HEK293 (cell line): Measurements from ENCODE around the gene KRTAP10-6.

Experiments
- CTCF ChIA-PET: fragments of 350-600 bp; formaldehyde crosslinking; extraction: SDS; loops from one replicate; lab custom pipeline; 2021; ENCODE audit warnings: antibody characterized with exemption; lab: Yijun Ruan, JAX
- POLR2A ChIA-PET: fragments of 300-600 bp; formaldehyde crosslinking; extraction: SDS; loops from one replicate; lab custom pipeline; 2020; ENCODE audit warnings: antibody characterized with exemption, inconsistent platforms; lab: Yijun Ruan, JAX
- H3K27ac ChIP-seq: fragments of 200-500 bp; sonication (Bioruptor generic); 2 replicates; pipeline ENCODE4 v1.5.1; 2014; ENCODE audit warnings: low read depth, low read length, control low read depth, inconsistent platforms; ENCODE audit errors: extremely low read depth
- H3K36me3 ChIP-seq, 2 experiments: fragments of 200-500 bp in 1 of 2; sonication (Bioruptor generic) in 1 of 2; 1 replicate in 1 of 2; 2 replicates in 1 of 2; pipeline ENCODE4 v1.5.1; 2014 to 2017; ENCODE audit warnings: inconsistent platforms in 2 of 2, low read length in 2 of 2; ENCODE audit not compliant: control insufficient read depth in 2 of 2, insufficient read depth in 1 of 2
- H3K4me1 ChIP-seq: fragments of 200-500 bp; sonication (Bioruptor generic); 2 replicates; pipeline ENCODE4 v1.5.1; 2014; ENCODE audit warnings: mild to moderate bottlenecking, low read length, inconsistent platforms; ENCODE audit not compliant: control insufficient read depth, insufficient read depth
- H3K4me3 ChIP-seq: 2 replicates; pipeline ENCODE4 v1.5.1; 2011; ENCODE audit warnings: low read depth, mild to moderate bottlenecking, control low read depth, low read length, moderate library complexity
- H3K9me3 ChIP-seq: fragments of 200-500 bp; sonication (Bioruptor generic); 2 replicates; pipeline ENCODE4 v1.5.1; 2014; ENCODE audit warnings: low read depth, low read length, inconsistent platforms; ENCODE audit not compliant: control insufficient read depth, insufficient read depth
- EGR2 ChIP-seq: fragments of 450-650 bp; formaldehyde crosslinking; IDR thresholded peaks from 2 replicates; pipeline ENCODE4 v1.5.1; 2016; ENCODE audit warnings: low read depth, missing biosample characterization, missing genetic modification characterization
- MYNN ChIP-seq: fragments of 450-650 bp; formaldehyde crosslinking; IDR thresholded peaks from 2 replicates; pipeline ENCODE4 v1.5.1; 2016; ENCODE audit warnings: missing biosample characterization, missing genetic modification characterization, borderline replicate concordance
- MZF1 ChIP-seq: fragments of 450-650 bp; formaldehyde crosslinking; IDR thresholded peaks from 2 replicates; pipeline ENCODE4 v1.5.1; 2017; ENCODE audit warnings: missing biosample characterization, missing genetic modification characterization, borderline replicate concordance
- SCRT2 ChIP-seq: fragments of 450-650 bp; formaldehyde crosslinking; IDR thresholded peaks from 2 replicates; pipeline ENCODE4 v1.5.1; 2016; ENCODE audit warnings: missing biosample characterization, missing genetic modification characterization
- ZFP3 ChIP-seq: fragments of 450-650 bp; formaldehyde crosslinking; IDR thresholded peaks from 2 replicates; pipeline ENCODE4 v1.5.1; 2016; ENCODE audit warnings: low read depth, missing biosample characterization, missing genetic modification characterization
- ZNF114 ChIP-seq: fragments of 450-650 bp; formaldehyde crosslinking; IDR thresholded peaks from 2 replicates; pipeline ENCODE4 v1.5.0; 2017; ENCODE audit warnings: missing biosample characterization, missing genetic modification characterization
- ZNF146 ChIP-seq: fragments of 450-650 bp; formaldehyde crosslinking; IDR thresholded peaks from 2 replicates; pipeline ENCODE4 v1.5.1; 2016; ENCODE audit warnings: missing biosample characterization, missing genetic modification characterization
- ZNF175 ChIP-seq: fragments of 450-650 bp; formaldehyde crosslinking; IDR thresholded peaks from 2 replicates; pipeline ENCODE4 v1.5.1; 2016; ENCODE audit warnings: missing biosample characterization, missing genetic modification characterization
- ZNF223 ChIP-seq: fragments of 450-650 bp; formaldehyde crosslinking; IDR thresholded peaks from 2 replicates; pipeline ENCODE4 v1.5.1; 2016; ENCODE audit warnings: missing biosample characterization, missing genetic modification characterization
- ZNF302 ChIP-seq: fragments of 450-650 bp; formaldehyde crosslinking; IDR thresholded peaks from 2 replicates; pipeline ENCODE4 v1.5.1; 2016; ENCODE audit warnings: missing biosample characterization, missing genetic modification characterization, low read depth
- ZNF350 ChIP-seq: fragments of 450-650 bp; formaldehyde crosslinking; IDR thresholded peaks from 2 replicates; pipeline ENCODE4 v1.5.0; 2017; ENCODE audit warnings: missing biosample characterization, mild to moderate bottlenecking, missing genetic modification characterization
- ZNF394 ChIP-seq: fragments of 450-650 bp; formaldehyde crosslinking; IDR thresholded peaks from 2 replicates; pipeline ENCODE4 v1.5.1; 2016; ENCODE audit warnings: missing biosample characterization, missing genetic modification characterization, mild to moderate bottlenecking, moderate library complexity, borderline replicate concordance
- ZNF433 ChIP-seq: fragments of 450-650 bp; formaldehyde crosslinking; IDR thresholded peaks from 2 replicates; pipeline ENCODE4 v1.5.1; 2016; ENCODE audit warnings: missing biosample characterization, missing genetic modification characterization, low read depth
- ZNF561 ChIP-seq: fragments of 450-650 bp; IDR thresholded peaks from 2 replicates; pipeline ENCODE4 v1.5.1; 2018; ENCODE audit warnings: missing biosample characterization, missing genetic modification characterization, borderline replicate concordance
- ZNF596 ChIP-seq: fragments of 450-650 bp; IDR thresholded peaks from 2 replicates; pipeline ENCODE4 v1.5.0; 2018; ENCODE audit warnings: missing biosample characterization, mild to moderate bottlenecking, missing genetic modification characterization, moderate library complexity
- ZNF610 ChIP-seq: fragments of 450-650 bp; formaldehyde crosslinking; IDR thresholded peaks from 2 replicates; pipeline ENCODE4 v1.5.1; 2016; ENCODE audit warnings: missing biosample characterization, missing genetic modification characterization, borderline replicate concordance
- ZNF776 ChIP-seq: fragments of 450-650 bp; formaldehyde crosslinking; IDR thresholded peaks from 2 replicates; pipeline ENCODE4 v1.5.0; 2017; ENCODE audit warnings: missing biosample characterization, missing genetic modification characterization, borderline replicate concordance
- TF ChIP-seq, protein P1 (sequence below): fragments of 450-650 bp; IDR thresholded peaks from 2 replicates; pipeline ENCODE4 v1.5.1; 2018; ENCODE audit warnings: missing biosample characterization, missing genetic modification characterization
- TF ChIP-seq, protein P2 (sequence below): fragments of 450-650 bp; formaldehyde crosslinking; IDR thresholded peaks from 2 replicates; pipeline ENCODE4 v1.5.1; 2016; ENCODE audit warnings: missing biosample characterization, missing genetic modification characterization, low read depth
- TF ChIP-seq, protein P3 (sequence below): fragments of 450-650 bp; formaldehyde crosslinking; IDR thresholded peaks from 2 replicates; pipeline ENCODE4 v1.5.1; 2016; ENCODE audit warnings: missing biosample characterization, missing genetic modification characterization

Gene KRTAP10-6

DNA sequence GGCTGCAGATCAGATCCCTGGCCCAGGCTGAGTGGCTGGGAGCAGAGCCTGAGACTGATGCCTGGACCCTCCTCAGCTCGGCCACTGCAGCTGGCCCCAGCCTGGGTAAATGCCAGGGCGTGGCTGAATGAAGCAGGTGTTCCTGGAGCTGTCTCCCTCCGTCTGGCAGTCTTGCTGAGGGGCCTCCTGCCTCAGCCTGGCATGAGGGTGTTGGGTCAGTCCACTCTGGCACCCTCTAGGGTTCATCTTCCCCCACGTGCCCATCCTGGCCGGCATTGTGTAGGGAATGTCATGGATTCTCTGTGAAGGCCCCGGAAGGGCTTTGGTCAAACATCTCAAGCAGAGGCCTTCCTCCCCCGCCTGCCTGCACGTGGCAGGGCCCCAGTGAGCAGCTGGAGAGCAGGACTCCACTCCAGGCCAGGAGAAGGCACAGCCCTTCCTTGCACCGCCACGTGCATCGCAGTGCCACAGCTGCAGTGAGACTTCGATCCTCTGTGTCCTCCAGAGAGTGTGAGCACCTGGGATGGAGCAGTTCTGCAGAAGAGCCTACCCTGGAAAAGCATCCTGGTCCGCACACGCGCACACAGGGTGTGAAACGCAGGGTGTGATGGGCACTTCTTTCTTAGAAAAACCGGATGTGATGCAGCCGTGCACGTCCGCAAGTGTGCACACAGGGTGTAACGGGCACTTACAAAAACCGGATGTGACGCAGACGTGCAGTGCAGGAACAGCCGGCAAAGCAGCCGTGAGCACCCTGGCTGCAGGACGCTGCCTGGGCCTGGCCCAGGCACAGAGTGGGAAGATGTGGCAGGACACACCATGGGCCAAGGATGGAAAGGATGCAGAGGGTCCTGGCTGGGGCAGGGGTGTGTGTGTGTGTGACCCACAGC, 23.4 kb downstream of the KRTAP10-6 start (continued):
- no peak for TF ChIP-seq ZFP3

DNA sequence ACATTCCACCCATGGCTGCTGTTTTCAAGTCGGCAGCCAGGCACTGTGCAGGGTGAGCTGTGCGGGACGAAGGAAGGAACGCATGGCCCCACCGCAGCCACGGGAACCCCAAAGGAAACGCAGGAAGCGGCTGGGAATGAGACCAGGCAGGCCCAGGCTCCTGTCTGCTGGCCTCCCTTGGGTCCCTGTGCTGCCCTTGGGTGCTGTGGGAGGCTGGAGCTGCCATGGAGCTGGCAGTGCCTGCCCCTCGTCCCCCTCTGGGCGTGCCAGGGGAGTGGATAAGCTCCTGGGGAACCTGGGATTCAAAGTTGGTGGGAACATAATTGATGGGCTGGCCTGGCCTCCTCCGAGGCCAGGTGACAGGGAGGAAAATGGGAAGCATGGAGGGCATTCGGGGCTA, 24.0 kb downstream of the KRTAP10-6 start:
- Histone ChIP-seq H3K36me3 (no peaks in the 10 kb centered on the region), H3K4me3 (no peak overlapping the region), H3K27ac (no peak overlapping the region), H3K9me3 (no peaks in the 10 kb centered on the region), H3K4me1 (no peaks in the 10 kb centered on the region)
- ChIA-PET CTCF (interaction anchor here (0.6 kb wide), 1 partner anchor 58 kb away, joined by 4 read pairs; no protein-coding TSS in a partner anchor), POLR2A (no interaction called here)
- TF ChIP-seq ZNF561 (tag by site-specific recombination): no peak
- no peak for TF ChIP-seq ZNF223
- no peak for TF ChIP-seq ZNF302 (tag by site-specific recombination)
- TF ChIP-seq ZNF394 (tag by site-specific recombination): no peak
- no peak for TF ChIP-seq ZNF776 (tag by site-specific recombination)
- TF ChIP-seq ZNF146 (tag by site-specific recombination): no peak
- TF ChIP-seq, protein P1, sequence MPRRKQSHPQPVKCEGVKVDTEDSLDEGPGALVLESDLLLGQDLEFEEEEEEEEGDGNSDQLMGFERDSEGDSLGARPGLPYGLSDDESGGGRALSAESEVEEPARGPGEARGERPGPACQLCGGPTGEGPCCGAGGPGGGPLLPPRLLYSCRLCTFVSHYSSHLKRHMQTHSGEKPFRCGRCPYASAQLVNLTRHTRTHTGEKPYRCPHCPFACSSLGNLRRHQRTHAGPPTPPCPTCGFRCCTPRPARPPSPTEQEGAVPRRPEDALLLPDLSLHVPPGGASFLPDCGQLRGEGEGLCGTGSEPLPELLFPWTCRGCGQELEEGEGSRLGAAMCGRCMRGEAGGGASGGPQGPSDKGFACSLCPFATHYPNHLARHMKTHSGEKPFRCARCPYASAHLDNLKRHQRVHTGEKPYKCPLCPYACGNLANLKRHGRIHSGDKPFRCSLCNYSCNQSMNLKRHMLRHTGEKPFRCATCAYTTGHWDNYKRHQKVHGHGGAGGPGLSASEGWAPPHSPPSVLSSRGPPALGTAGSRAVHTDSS (tag by site-specific recombination): no peak
- TF ChIP-seq, protein P2, sequence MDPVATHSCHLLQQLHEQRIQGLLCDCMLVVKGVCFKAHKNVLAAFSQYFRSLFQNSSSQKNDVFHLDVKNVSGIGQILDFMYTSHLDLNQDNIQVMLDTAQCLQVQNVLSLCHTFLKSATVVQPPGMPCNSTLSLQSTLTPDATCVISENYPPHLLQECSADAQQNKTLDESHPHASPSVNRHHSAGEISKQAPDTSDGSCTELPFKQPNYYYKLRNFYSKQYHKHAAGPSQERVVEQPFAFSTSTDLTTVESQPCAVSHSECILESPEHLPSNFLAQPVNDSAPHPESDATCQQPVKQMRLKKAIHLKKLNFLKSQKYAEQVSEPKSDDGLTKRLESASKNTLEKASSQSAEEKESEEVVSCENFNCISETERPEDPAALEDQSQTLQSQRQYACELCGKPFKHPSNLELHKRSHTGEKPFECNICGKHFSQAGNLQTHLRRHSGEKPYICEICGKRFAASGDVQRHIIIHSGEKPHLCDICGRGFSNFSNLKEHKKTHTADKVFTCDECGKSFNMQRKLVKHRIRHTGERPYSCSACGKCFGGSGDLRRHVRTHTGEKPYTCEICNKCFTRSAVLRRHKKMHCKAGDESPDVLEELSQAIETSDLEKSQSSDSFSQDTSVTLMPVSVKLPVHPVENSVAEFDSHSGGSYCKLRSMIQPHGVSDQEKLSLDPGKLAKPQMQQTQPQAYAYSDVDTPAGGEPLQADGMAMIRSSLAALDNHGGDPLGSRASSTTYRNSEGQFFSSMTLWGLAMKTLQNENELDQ (tag by site-specific recombination): no peak
- no peak for TF ChIP-seq ZNF610 (tag by site-specific recombination)
- TF ChIP-seq EGR2 (tag by site-specific recombination): no peak
- no peak for TF ChIP-seq ZNF596
- no peak for TF ChIP-seq ZNF433 (tag by site-specific recombination)
- no peak for TF ChIP-seq MZF1 (tag by site-specific recombination)
- TF ChIP-seq ZNF175 (tag by site-specific recombination): no peak
- no peak for TF ChIP-seq ZNF114
- TF ChIP-seq, protein P3, sequence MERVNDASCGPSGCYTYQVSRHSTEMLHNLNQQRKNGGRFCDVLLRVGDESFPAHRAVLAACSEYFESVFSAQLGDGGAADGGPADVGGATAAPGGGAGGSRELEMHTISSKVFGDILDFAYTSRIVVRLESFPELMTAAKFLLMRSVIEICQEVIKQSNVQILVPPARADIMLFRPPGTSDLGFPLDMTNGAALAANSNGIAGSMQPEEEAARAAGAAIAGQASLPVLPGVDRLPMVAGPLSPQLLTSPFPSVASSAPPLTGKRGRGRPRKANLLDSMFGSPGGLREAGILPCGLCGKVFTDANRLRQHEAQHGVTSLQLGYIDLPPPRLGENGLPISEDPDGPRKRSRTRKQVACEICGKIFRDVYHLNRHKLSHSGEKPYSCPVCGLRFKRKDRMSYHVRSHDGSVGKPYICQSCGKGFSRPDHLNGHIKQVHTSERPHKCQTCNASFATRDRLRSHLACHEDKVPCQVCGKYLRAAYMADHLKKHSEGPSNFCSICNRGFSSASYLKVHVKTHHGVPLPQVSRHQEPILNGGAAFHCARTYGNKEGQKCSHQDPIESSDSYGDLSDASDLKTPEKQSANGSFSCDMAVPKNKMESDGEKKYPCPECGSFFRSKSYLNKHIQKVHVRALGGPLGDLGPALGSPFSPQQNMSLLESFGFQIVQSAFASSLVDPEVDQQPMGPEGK: no peak
- no peak for TF ChIP-seq MYNN (tag by site-specific recombination)
- TF ChIP-seq ZNF350 (tag by site-specific recombination): no peak
- no peak for TF ChIP-seq SCRT2
